HepG2 (cell line): ENCODE results near the gene GNAL. TPM values are rescaled to one million over a fixed set of nuclear protein-coding genes. Genes with fewer than 3 reads are reported as not detected.

Source experiments
- ATAC-seq: fragments of 200-7000 bp; cut with Tn5 transposase; 3 replicates; pipeline ENCODE4 v1.9.1; 2020; ENCODE audit warnings: mild to moderate bottlenecking, moderate library complexity
- BruUV-seq: library from RNA; stranded (reverse); fragments of 400-500 nt; replicated peaks from 2 replicates; lab custom pipeline; 2021; lab: Mats Ljungman, UMichigan
- CTCF ChIA-PET: fragments of 300-600 bp; formaldehyde crosslinking; extraction: SDS; loops from one replicate; lab custom pipeline; 2021; ENCODE audit warnings: low total read pairs, inconsistent platforms, low intra/inter-chr PET ratio; lab: Yijun Ruan, JAX
- POLR2A ChIA-PET: fragments of 350-600 bp; sonication (Branson Sonifier 250); formaldehyde crosslinking; loops from one replicate; lab custom pipeline; 2020; ENCODE audit warnings: antibody characterized with exemption, inconsistent platforms; lab: Yijun Ruan, JAX
- DNase-seq: peaks from one replicate; pipeline ENCODE4 v3.0.0-alpha.2; 2015; ENCODE audit warnings: low spot score
- FAIRE-seq: peaks from 3 replicates; lab custom pipeline; 2011; peaks lifted over from hg19 to GRCh38; lab: Jason Lieb, UNC
- H2AFZ ChIP-seq: one replicate; pipeline ENCODE4 v1.6.1; 2011; ENCODE audit warnings: low read length, inconsistent platforms
- H3K27ac ChIP-seq: fragments of 300-600 bp; 3 replicates; pipeline ENCODE4 v1.8.0; 2011; ENCODE audit warnings: mixed run types, mild to moderate bottlenecking, mixed read lengths, low read length, inconsistent platforms; ENCODE audit not compliant: insufficient read depth; ENCODE audit errors: extremely low read length
- H3K27me3 ChIP-seq, 2 experiments: fragments of 200-600 bp in 1 of 2; 2 replicates in 1 of 2; 3 replicates in 1 of 2; pipeline versions ENCODE4 v1.6.0 to v1.8.0; 2011; ENCODE audit warnings: low read length in 2 of 2, mild to moderate bottlenecking in 2 of 2, moderate library complexity in 2 of 2, inconsistent platforms in 1 of 2; ENCODE audit not compliant: insufficient read depth in 2 of 2, control insufficient read depth in 1 of 2
- H3K36me3 ChIP-seq, 2 experiments: fragments of 200-600 bp in 1 of 2; replicated peaks in 1 of 2; 2 replicates in 1 of 2; 3 replicates in 1 of 2; pipeline versions ENCODE4 v1.5.1 to v1.8.0; 2011; ENCODE audit warnings: low read length in 2 of 2, inconsistent platforms in 1 of 2; ENCODE audit not compliant: insufficient read depth in 2 of 2, control insufficient read depth in 1 of 2
- H3K4me1 ChIP-seq: 2 replicates; pipeline ENCODE4 v1.5.1; 2012; ENCODE audit warnings: low read length, inconsistent platforms; ENCODE audit not compliant: insufficient read depth
- H3K4me2 ChIP-seq: 2 replicates; pipeline ENCODE4 v1.6.0; 2011; ENCODE audit warnings: low read depth, low read length, inconsistent platforms
- H3K4me3 ChIP-seq, 3 experiments: fragments of 200-600 bp in 1 of 3; sonication (generic), shearing (Covaris generic) in 1 of 3; replicated peaks in 1 of 3; 2 replicates each; pipeline ENCODE4 v1.5.1; 2011 to 2016; ENCODE audit warnings: low read length in 3 of 3, inconsistent platforms in 2 of 3, low read depth in 2 of 3, mild to moderate bottlenecking in 2 of 3, control low read depth in 1 of 3, mixed read lengths in 1 of 3; ENCODE audit not compliant: insufficient read depth in 1 of 3
- H3K79me2 ChIP-seq: one replicate; pipeline ENCODE4 v1.6.1; 2011; ENCODE audit warnings: low read length, inconsistent platforms; ENCODE audit not compliant: insufficient read depth
- H3K9ac ChIP-seq: 2 replicates; pipeline ENCODE4 v1.6.0; 2011; ENCODE audit warnings: mild to moderate bottlenecking, low read depth, low read length, inconsistent platforms; ENCODE audit not compliant: insufficient read depth
- H3K9me3 ChIP-seq: 2 replicates; pipeline ENCODE4 v1.5.1; 2012; ENCODE audit warnings: mild to moderate bottlenecking, low read length
- H4K20me1 ChIP-seq: 2 replicates; pipeline ENCODE4 v1.6.0; 2011; ENCODE audit warnings: inconsistent platforms, mild to moderate bottlenecking, low read length, moderate library complexity; ENCODE audit not compliant: insufficient read depth
- CTCF ChIP-seq: sonication (generic); formaldehyde crosslinking; IDR thresholded peaks from 2 replicates; pipeline ENCODE4 v1.5.0; 2020; ENCODE audit warnings: mild to moderate bottlenecking, missing genetic modification reagents, moderate library complexity
- MED8 ChIP-seq: sonication (generic); formaldehyde crosslinking; IDR thresholded peaks from 2 replicates; pipeline ENCODE4 v1.8.1; 2023; ENCODE audit warnings: mild to moderate bottlenecking, missing genetic modification reagents; ENCODE audit not compliant: insufficient replicate concordance
- MEIS2 ChIP-seq: sonication (generic); formaldehyde crosslinking; IDR thresholded peaks from 2 replicates; pipeline ENCODE4 v1.9.0; 2021; ENCODE audit warnings: mild to moderate bottlenecking, missing genetic modification reagents
- POLR2AphosphoS2 ChIP-seq: IDR thresholded peaks from 2 replicates; pipeline ENCODE4 v1.6.1; 2011; ENCODE audit warnings: low read depth, low read length, improper control_type of control experiment
- RORA ChIP-seq: sonication (generic); formaldehyde crosslinking; IDR thresholded peaks from 2 replicates; pipeline ENCODE4 v1.5.0; 2020; ENCODE audit warnings: mild to moderate bottlenecking, missing genetic modification reagents, moderate library complexity
- SP4 ChIP-seq: sonication (generic); formaldehyde crosslinking; IDR thresholded peaks from 2 replicates; pipeline ENCODE4 v1.8.1; 2023; ENCODE audit warnings: mild to moderate bottlenecking, missing genetic modification reagents
- SRSF1 ChIP-seq: fragments of 200-400 bp; formaldehyde crosslinking; optimal IDR thresholded peaks from 2 replicates; pipeline ENCODE3; 2017; ENCODE audit warnings: mild to moderate bottlenecking, low read depth, low read length, moderate library complexity
- TCF12 ChIP-seq, 2 experiments: fragments of 450-650 bp in 1 of 2; sonication (generic) in 1 of 2; formaldehyde crosslinking in 1 of 2; IDR thresholded peaks; 2 replicates each; pipeline versions ENCODE4 v1.6.1 to v1.8.0; 2017 to 2022; ENCODE audit warnings: antibody characterized with exemption in 1 of 2, mild to moderate bottlenecking in 1 of 2, missing genetic modification reagents in 1 of 2, moderate library complexity in 1 of 2
- ZKSCAN8 ChIP-seq: IDR thresholded peaks from 2 replicates; pipeline ENCODE4 v1.6.1; 2016; ENCODE audit warnings: borderline replicate concordance, missing genetic modification reagents, missing compliant biosample characterization
- ZNF17 ChIP-seq: sonication (generic); formaldehyde crosslinking; IDR thresholded peaks from 2 replicates; pipeline ENCODE4 v1.5.0; 2020; ENCODE audit warnings: mild to moderate bottlenecking, missing genetic modification reagents
- ZNF20 ChIP-seq: sonication (generic); formaldehyde crosslinking; IDR thresholded peaks from 2 replicates; pipeline ENCODE4 v1.4.0; 2020; ENCODE audit warnings: mild to moderate bottlenecking, moderate library complexity, missing genetic modification reagents
- ZNF432 ChIP-seq: sonication (generic); formaldehyde crosslinking; IDR thresholded peaks from 2 replicates; pipeline ENCODE4 v1.5.0; 2020; ENCODE audit warnings: missing genetic modification reagents, mild to moderate bottlenecking, borderline replicate concordance
- ZNF572 ChIP-seq: sonication (generic); formaldehyde crosslinking; IDR thresholded peaks from 2 replicates; pipeline ENCODE4 v1.5.1; 2020; ENCODE audit warnings: mild to moderate bottlenecking, missing genetic modification reagents
- ZNF598 ChIP-seq: sonication (generic); formaldehyde crosslinking; IDR thresholded peaks from 2 replicates; pipeline ENCODE4 v1.5.1; 2020; ENCODE audit warnings: mild to moderate bottlenecking, missing genetic modification reagents, borderline replicate concordance
- ZNF629 ChIP-seq: sonication (generic); formaldehyde crosslinking; conservative IDR thresholded peaks from 2 replicates; pipeline ENCODE4 v1.5.0; 2020; ENCODE audit warnings: missing genetic modification reagents
- ZNF780A ChIP-seq: sonication (generic); formaldehyde crosslinking; IDR thresholded peaks from 2 replicates; pipeline ENCODE4 v1.8.0; 2022; ENCODE audit warnings: mild to moderate bottlenecking, missing genetic modification reagents, moderate library complexity
- WGBS: methylation state at CpG from one replicate; pipeline ENCODE4 v1.1.6; 2017; ENCODE audit warnings: low lambda C conversion rate; 5-methylcytosine and 5-hydroxymethylcytosine counted together
- in situ Hi-C: cut with HindIII; loops from 2 replicates; pipeline ENCODE4 v1.10.0; 2017; ENCODE audit warnings: low pct_unique_long_range_greater_than_20kb; ENCODE audit not compliant: extremely low pct_ligation_motif_present
- intact Hi-C: fragments of 100-400 bp; cut with micrococcal nuclease; formaldehyde crosslinking; loops from one replicate; pipeline ENCODE4 v1.10.0; 2022; ENCODE audit not compliant: unreplicated experiment
- polyA plus RNA-seq, 8 experiments: library from polyadenylated mRNA; depleted of rRNA in 3 of 8; stranded (reverse) in 7 of 8; unstranded in 1 of 8; fragments of >200 nt; fragmentation: Illumina TruSeq in 4 of 8; extraction: Trizol in 4 of 8; gene quantifications; 2 replicates each; pipeline versions ENCODE4 v1.2.1 to v1.2.3, GENCODE V29; 2011 to 2016; ENCODE audit warnings: low read depth in 4 of 8, missing spikeins in 1 of 8, mixed read lengths in 1 of 8; ENCODE audit not compliant: insufficient read depth in 1 of 8
- total RNA-seq, 5 experiments: library from RNA; depleted of rRNA; stranded (reverse); fragments of >200 nt; fragmentation: Illumina TruSeq; extraction: Trizol; gene quantifications; 2 replicates each; pipeline ENCODE4 v1.2.3, GENCODE V29; 2016; ENCODE audit warnings: low read depth in 1 of 5
- TF ChIP-seq, protein P1 (sequence below): sonication (generic); formaldehyde crosslinking; IDR thresholded peaks from 2 replicates; pipeline ENCODE4 v1.5.0; 2020; ENCODE audit warnings: mild to moderate bottlenecking, missing genetic modification reagents, borderline replicate concordance

Gene GNAL
- total and polyA plus RNA-seq, 2 of the 13 experiments (the other 11 are each of a cell fraction or from before 2014, with no cell fraction given): 0.87 to 1.4 TPM

DNA sequence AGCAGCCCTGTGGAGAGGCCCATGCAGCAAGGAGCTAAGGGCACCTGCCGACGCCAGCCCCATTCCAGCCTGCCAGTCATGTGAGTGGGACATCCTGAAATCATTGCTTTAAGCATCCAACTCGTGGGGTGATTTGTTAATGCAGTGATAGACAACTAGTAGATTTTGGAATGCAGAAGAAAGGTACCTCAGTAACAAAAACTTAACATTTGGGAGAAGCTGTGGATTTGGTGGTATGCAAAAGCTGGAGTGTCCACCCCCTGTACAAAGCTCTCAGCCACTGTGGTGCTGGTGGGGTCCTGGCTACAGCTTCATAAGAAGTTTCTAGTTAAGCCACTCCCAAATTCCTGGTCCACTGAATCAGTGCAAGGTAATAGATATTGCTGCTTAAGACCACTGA is 37.2 kb upstream of the GNAL start:
- FAIRE-seq (no peak), DNase-seq (no peak), ATAC-seq (no peak)
- 0% methylated on average over 3 of the region's 3 CpGs for WGBS
- Histone ChIP-seq H3K9ac (no peak overlapping the region), H4K20me1 (no peaks in the 10 kb centered on the region), H3K4me2 (no peak overlapping the region), H3K27me3 (peaks cover 6 to 38% of the 10 kb centered on the region in 2 experiments; a peak in 4 of 5 replicates), H3K79me2 (no peaks in the 10 kb centered on the region), H2AFZ (no peak overlapping the region), H3K27ac (no peak overlapping the region), H3K9me3 (no peaks in the 10 kb centered on the region), H3K4me1 (no peaks in the 10 kb centered on the region), H3K36me3 (no peaks in the 10 kb centered on the region), H3K4me3 (no peak overlapping the region)
- in situ Hi-C loops: loop anchor here (10.0 kb wide), 2 partner anchors 73 to 393 kb away; no protein-coding TSS in a partner anchor
- BruUV-seq: no TSS peak
- intact Hi-C loops: loop anchor here (10.0 kb wide), 1 partner anchor 93 kb away; no protein-coding TSS in a partner anchor
- ChIA-PET POLR2A (no interaction called here), CTCF (no interaction called here)
- TF ChIP-seq CTCF: no peak
- TF ChIP-seq MED8 (CRISPR knock-in tag): no peak
- no peak for TF ChIP-seq ZNF432 (CRISPR knock-in tag)
- TF ChIP-seq ZNF598 (CRISPR knock-in tag): no peak
- TF ChIP-seq ZKSCAN8 (CRISPR knock-in tag): no peak
- TF ChIP-seq RORA (CRISPR knock-in tag): no peak
- no peak for TF ChIP-seq ZNF780A (CRISPR knock-in tag)
- TF ChIP-seq, protein P1, sequence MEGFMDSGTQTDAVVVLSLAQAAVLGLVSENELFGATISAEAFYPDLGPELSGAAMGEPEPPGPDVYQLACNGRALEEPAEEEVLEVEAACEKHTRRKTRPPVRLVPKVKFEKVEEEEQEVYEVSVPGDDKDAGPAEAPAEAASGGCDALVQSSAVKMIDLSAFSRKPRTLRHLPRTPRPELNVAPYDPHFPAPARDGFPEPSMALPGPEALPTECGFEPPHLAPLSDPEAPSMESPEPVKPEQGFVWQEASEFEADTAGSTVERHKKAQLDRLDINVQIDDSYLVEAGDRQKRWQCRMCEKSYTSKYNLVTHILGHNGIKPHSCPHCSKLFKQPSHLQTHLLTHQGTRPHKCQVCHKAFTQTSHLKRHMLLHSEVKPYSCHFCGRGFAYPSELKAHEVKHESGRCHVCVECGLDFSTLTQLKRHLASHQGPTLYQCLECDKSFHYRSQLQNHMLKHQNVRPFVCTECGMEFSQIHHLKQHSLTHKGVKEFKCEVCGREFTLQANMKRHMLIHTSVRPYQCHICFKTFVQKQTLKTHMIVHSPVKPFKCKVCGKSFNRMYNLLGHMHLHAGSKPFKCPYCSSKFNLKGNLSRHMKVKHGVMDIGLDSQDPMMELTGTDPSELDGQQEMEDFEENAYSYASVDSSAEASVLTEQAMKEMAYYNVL (CRISPR knock-in tag): no peak
- no peak for TF ChIP-seq TCF12 (IDR thresholded peaks at IDR 0.05)
- no peak for TF ChIP-seq TCF12 (CRISPR knock-in tag; IDR thresholded peaks at IDR 0.05)
- no peak for TF ChIP-seq SP4 (CRISPR knock-in tag)
- no peak for TF ChIP-seq ZNF20 (CRISPR knock-in tag)
- no peak for TF ChIP-seq ZNF17 (CRISPR knock-in tag)
- TF ChIP-seq POLR2AphosphoS2: no peak
- no peak for TF ChIP-seq ZNF629 (CRISPR knock-in tag)
- TF ChIP-seq ZNF572 (CRISPR knock-in tag): no peak
- no peak for TF ChIP-seq MEIS2 (CRISPR knock-in tag)
- no peak for TF ChIP-seq SRSF1
